GM21390 (cell line): ENCODE results near the gene SPRED3.
"Not testable (repeated sequence)": the region's sequence is repeated elsewhere in the genome, so short reads cannot be mapped to it uniquely, and the experiment has no call there.

Experiments used
- ATAC-seq: cut with Tn5 transposase; IDR thresholded peaks from one replicate; pipeline ENCODE4 v1.9.1; 2021; ENCODE audit not compliant: unreplicated experiment

The SPRED3 gene

GRCh38 chr19:38417146-38417543 lies 28.6 kb downstream of the SPRED3 start:
- ATAC-seq = no peak

- no peak for ATAC-seq
Measured at GRCh38 chr19:38417544-38418506, 29.3 kb downstream of the SPRED3 start.

- ATAC-seq = no peak
Measured at GRCh38 chr19:38420935-38421334, 32.4 kb downstream of the SPRED3 start.

GRCh38 chr19:38421856-38422255 lies 33.4 kb downstream of the SPRED3 start:
- no peak for ATAC-seq

- ATAC-seq = no peak
Measured at GRCh38 chr19:38422438-38422837, 33.9 kb downstream of the SPRED3 start.

- ATAC-seq = no peak
Measured at GRCh38 chr19:38424272-38424671, 35.8 kb downstream of the SPRED3 start.

- ATAC-seq = no peak
Measured at GRCh38 chr19:38425222-38425809, 36.8 kb downstream of the SPRED3 start.

- no peak for ATAC-seq
Measured at GRCh38 chr19:38425810-38426466, 37.4 kb downstream of the SPRED3 start, which contains the start of gene RASGRP4. TSS of gene RASGRP4 (minus strand) at chr19:38426219. CDS start at chr19:38426091, 128 bp downstream.

- not testable (repeated sequence) for ATAC-seq
Measured at GRCh38 chr19:38427035-38427677, 38.7 kb downstream of the SPRED3 start.

GRCh38 chr19:38429055-38429810 lies 40.7 kb downstream of the SPRED3 start:
- no peak for ATAC-seq

GRCh38 chr19:38429811-38430156 lies 41.3 kb downstream of the SPRED3 start:
- no peak for ATAC-seq

- no peak for ATAC-seq
Measured at GRCh38 chr19:38430931-38431330, 42.4 kb downstream of the SPRED3 start.

GRCh38 chr19:38433268-38433733 lies 44.8 kb downstream of the SPRED3 start, which contains the start of gene RYR1:
TSS of gene RYR1 (plus strand) at chr19:38433691. CDS start at chr19:38433830, 139 bp downstream.
- ATAC-seq = no peak

GRCh38 chr19:38434549-38435051 lies 46.1 kb downstream of the SPRED3 start:
- ATAC-seq = no peak

GRCh38 chr19:38437295-38437694 lies 48.8 kb downstream of the SPRED3 start:
- no peak for ATAC-seq

- no peak for ATAC-seq
Measured at GRCh38 chr19:38437917-38438316, 49.4 kb downstream of the SPRED3 start.

- no peak for ATAC-seq
Measured at GRCh38 chr19:38440592-38440991, 52.1 kb downstream of the SPRED3 start.

- no peak for ATAC-seq
Measured at GRCh38 chr19:38441657-38442348, 53.3 kb downstream of the SPRED3 start.

- ATAC-seq = no peak
Measured at GRCh38 chr19:38442736-38443135, 54.2 kb downstream of the SPRED3 start.
